HG03432 (cell line): ENCODE data around the gene CSF1R.
"Not testable (repeated sequence)": the region's sequence is repeated elsewhere in the genome, so short reads cannot be mapped to it uniquely, and the experiment has no call there.

Experiments
- ATAC-seq: cut with Tn5 transposase; IDR thresholded peaks from one replicate; pipeline ENCODE4 v1.9.1; 2021; ENCODE audit warnings: mild to moderate bottlenecking, moderate library complexity; ENCODE audit not compliant: unreplicated experiment

Gene CSF1R

DNA sequence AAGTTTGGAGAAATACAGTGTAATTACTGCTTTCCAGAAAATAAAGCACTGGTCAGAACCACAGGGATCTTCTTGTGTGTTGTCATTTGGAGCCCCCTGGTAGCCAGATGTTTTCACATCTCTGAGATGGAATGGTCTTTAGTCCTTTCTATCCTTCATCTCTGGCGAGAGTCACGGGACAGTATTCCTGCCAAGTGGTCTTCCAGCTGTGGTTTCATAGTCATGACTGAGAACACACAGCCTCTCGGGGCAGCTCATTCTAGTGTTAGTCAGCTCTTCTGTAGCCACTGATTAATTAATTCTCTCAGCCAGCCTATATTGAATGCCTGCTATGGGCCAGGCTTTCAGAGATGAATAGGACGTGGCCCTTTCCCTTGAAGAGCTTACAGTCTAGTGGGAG lies 51.7 kb downstream of the CSF1R start:
- ATAC-seq = no peak

DNA sequence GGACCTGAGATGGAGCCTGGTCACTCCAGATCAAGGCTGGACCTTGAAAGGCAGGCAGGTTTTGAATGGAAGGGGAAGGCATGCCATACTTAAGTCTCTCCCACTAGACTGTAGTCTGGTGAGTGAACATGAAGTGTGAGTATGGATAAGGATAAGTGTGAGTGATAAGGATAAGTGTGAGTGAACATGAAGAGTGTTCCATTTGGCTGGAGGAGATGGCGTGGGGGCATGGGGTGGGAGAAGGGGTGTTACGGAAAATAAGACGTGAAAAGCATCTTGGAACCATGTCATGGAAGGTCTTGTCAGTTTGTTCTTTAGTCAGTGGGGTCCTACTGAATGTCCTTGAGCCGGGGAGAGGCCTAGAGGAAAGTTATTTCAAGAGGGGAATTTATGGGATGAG lies 53.0 kb downstream of the CSF1R start:
- ATAC-seq = no peak

DNA sequence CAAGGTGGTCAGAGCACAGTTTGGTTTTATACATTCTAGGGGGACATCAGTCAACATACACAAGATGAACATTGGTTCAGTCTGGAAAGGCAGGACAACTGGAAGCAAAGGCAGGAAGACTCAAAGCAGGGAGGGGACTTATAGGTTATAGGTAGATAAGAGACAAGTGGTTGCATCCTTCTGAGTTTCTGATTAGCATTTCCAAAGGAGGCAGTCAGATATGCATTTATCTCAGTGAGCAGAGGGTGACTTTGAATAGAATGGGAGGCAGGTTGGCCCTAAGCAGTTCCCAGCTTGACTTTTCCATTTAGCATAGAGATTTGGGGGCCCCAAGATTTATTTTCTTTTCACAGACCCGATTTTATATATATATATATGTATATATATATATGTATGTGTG lies 58.3 kb downstream of the CSF1R start:
- ATAC-seq = not testable (repeated sequence)

DNA sequence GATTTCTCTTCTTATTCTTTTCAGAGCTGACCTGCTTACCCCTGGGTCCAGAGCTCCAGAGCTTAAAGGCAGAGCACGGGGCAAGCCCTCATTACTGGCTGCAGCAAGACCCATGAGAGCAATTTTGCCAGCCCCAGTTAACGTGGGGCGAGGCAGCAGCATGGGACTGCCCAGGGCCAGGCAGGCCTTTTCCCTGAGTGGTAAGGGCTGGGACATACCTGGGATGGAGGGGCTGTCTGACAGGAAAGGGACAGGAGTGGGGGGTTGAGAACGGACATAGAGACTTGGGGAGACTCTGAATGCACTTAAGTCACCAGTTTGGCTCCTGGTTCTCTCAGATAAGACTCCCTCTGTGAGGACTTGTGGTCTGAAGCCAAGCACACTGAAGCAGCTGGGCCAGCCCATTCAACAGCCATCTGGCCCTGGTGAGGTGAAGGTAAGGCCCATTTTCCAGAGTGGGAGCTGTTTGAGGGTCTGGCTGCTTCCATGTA lies 59.6 kb downstream of the CSF1R start:
- ATAC-seq = no peak

DNA sequence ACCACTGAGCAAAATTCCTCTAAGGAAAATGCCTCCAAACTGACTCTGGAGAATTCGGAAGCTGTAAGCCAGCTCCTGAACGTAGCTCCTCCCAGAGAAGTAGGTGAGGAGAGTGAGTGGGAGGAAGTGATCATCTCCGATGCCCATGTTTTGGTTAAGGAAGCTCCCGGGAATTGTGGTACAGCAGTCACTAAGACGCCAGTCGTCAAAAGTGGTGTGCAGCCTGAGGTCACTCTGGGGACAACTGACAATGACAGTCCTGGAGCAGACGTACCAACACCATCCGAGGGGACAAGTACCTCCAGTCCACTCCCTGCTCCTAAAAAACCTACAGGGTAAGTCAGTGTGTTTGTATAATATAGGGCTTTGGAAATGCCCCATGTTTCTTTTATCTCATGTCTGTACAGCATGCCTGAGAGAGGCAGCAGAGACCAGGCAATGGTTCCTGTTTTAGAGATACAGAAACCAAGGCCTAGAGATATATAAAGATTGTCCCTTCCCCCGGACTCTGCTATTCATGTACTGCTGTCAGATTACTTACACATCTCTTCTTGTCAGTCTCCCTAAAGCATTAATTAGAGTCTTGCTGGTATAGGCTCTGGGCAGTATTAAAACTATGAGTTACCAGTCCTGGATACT lies 61.9 kb downstream of the CSF1R start:
- ATAC-seq = no peak

DNA sequence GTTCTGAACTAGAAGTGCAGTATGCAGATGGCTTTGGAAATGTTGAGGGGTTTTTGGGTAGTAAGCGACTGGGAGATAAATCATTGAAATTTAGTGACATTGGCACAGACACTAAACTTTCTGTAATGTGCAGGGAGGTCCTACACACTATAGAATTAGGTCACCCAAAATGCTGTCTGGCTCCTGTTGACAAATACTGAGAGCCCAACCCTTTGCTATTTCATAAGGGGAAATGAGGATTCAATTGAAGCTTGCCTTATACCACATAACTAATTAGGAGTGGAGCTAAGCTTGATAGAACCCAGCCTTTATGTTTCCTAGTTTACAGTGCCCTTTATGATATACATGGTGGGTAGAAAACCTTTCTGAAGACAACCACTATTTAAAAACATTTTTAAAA lies 63.2 kb downstream of the CSF1R start:
- no peak for ATAC-seq

DNA sequence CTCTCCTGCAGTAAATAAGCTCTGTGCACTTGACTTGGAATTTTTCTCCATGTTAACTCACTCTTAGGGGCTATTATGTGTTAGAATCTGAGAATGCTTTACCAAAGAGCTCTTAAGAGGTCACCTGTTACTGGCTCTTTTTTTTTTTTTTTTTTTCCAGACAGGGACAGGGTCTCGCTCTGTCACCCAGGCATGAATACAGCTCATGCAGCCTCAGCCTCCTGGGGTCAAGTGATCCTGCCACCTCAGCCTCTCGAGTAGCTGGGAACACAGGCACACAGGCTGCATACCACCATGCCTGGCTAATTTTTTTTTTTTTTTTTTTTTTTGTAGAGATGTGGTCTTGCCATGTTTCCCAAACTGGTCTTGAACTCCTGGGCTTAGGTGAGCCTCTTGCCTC lies 63.7 kb downstream of the CSF1R start:
- no peak for ATAC-seq

DNA sequence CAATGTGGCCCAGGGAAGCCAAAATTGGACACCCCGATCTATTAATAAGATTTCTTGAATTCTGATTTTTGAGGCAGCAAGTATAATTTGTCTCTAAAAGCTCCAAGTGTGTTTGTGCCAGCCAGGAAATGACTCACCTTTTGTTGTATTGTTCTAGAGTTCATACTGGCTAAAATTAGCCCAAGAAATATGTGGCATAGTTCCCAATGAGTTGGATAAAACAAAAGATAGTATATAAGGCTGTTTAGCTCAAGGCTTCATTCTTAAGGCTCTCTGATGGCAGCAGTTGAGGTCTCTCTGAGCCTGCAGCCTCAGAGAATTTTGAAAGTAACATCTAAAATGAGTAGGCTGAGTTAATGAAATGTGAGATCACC lies 64.2 kb downstream of the CSF1R start:
- ATAC-seq = no peak

DNA sequence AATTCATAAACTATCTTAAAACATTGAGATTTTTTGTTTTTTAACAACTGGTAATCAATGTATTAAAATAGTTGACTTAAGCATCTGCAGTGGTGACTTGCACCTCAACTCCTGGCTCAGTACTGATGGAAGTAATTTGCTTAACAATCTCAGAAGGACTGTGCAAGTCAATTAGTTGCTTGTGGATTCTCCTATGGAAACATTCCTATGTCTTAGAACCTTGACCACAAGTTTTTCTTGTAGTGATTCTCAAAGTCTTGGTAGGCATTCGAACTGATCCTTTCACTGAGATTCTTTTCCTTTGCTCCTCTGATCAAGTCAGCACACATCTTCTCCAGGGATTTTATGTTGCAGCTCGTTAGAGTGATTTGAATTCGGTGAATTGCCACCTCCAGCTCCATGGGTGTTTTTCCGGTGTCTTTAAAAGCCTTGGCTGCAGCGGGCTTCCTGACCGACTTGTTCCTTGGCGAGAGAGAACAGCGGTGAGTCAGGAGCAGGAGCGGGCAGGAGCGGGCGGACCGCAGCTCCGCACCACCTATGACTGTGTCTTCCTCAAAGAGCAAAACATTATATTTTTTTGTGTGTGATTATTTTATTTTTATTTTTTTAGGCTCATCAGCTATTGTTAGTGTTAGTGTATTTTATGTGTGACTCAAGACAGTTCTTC lies 64.7 kb downstream of the CSF1R start:
- ATAC-seq = no peak

DNA sequence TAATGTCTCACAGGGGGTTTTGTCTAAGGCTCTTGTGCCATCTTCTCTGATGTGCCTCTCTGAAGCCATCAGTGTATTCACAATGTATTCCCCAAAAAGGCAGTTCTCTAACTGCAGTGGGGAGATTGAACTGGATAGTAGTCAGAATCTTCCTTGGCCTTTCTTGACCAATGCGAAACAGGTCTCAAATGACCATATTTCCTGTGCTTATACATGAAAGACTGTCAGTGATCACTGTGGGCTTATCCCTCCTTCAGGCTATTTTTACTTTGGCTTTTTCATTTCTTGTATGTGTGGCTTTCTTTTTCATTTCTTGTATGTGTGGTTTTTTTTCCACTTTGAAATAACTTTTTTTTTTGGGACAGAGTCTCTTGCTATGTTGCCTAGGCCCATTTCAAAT lies 66.1 kb downstream of the CSF1R start:
- ATAC-seq = no peak

DNA sequence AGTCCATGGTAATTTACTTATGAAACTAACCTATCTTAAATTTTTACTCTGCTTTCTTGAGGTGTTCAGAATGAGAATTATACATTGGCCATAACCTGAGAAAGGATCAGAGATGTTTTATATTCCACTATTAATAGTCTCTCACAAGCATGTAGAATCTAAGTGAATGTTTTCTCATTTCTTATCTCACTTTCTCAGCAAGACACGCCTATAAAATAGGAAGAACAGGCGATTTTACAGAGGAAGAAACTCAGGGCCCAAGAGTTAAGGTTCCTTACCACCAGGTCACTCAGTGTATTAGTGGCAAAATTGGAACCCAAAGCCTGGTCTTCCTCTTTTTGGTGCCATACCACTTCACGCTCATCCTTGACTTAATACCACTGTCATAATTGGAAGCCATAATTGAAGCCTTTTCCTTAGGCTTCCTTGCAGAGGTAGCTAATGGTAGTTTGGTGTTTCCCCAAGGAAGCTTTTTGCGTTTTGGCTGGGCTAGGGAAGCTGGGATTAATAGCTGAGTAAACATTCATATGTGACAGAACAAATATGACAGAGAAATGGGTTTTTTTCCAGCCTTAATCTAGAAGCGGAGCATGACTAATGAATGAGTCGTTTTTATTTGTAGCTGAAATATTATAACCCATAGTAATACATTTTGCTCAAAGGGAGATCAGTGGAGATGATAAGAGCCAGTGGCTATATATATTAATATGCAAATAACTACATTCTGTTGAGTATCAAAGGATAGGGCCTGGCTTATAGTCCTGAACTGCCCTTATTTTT lies 68.9 kb downstream of the CSF1R start:
- ATAC-seq = no peak

DNA sequence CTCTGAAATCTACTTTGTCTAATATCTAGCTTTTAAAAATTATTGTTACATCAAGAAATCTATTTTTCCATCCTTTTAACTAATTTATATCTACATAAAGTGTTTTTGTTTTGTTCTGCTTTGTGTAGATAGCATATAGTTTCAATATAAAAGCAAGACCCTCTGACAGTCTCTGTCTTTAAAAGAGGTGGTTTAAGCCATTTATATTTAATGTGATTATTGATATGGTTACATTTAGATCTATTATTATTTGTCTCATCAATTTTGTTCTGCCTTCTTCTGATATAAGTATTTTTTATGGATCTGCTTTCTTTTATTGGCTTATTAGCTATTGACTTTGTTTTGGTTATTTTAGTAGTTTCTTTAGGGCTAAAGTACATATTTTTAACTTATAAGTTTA lies 69.8 kb downstream of the CSF1R start:
- no peak for ATAC-seq

DNA sequence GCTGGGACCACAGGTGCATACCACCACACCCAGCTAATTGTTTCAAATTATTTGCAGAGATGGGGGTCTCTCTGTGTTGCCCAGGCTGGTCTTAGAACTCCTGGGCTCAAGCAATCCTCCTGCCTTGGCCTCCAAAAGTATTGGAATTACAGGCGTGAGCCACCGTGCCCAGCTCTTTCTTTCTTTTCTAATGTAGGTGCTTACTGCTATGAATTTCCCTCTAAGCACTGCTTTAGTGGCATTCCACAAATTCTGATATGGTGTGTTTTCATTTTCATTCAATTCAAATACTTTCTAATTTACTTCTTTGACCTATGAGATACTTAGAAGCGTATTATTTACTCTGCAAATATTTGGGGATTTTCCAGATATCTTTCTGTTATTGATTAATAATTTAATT lies 70.9 kb downstream of the CSF1R start:
- ATAC-seq = no peak

DNA sequence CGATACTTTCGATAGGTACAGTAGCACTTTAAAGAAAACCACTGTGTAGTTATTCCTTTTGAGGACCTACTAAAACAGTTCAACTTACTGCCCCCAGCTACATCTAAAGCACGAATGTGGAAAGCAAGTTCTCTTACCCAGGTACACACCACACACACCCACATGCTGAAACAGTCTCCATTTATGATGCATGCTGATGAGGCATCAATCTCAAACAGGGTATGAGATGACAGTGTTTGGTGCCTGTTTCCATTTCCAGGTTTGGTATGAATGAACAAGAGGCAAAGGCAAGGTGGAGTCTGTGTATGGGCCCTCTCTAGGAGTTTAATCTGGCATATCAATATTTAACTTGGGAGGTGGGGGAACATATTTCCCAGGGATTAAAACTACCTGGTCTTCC lies 71.9 kb downstream of the CSF1R start:
- no peak for ATAC-seq

DNA sequence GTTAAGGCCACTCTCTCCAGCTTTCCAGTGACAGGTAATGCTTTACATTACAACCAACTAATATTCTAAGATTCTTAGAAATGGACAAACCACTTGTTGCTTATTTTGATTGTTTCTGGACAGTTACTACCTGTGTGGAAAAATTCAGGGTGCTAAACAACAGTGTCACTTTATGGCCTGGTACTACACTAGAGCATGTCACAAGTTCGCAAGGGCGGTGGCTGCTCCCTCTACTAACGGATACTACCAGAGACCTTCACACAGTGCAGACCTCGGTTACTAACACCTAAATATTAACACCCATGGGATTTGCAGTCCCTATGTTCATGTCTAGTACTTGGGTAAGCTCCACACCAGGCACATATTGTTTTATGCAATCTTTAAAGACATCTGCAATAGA lies 72.4 kb downstream of the CSF1R start:
- no peak for ATAC-seq

DNA sequence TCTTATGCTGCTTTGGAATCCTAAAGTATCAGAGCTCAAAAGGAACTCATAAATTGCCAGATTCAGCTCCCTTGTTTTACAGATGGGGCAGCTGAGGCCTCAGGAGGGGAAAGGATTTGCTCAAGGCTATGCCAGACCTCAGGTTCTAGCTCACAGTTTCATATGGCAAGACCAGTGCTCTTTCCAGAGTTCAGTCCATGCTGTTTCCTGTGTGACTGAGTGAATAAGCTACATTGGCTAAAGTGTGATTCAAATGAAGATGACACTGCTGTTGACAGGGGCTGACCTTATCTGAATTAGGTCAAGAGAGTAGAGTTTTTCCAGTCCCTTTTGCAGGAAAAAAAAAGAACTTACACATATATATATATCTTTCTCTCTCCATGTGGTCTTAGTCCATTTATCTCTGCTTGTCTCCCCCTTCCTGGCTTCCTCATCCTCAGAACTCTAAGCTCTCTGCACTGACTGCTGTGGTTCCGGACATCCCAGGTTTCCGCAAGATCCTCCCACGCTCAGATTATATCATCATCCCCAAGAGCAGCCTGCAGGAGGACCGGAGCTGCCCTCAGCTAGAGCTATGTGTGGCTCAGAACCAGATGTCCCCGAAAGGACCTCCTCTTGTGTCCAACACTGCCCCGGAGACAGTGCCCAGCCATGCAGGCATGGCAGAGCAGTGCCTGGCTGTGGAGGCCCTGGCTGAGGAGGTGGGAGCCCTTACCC lies 76.5 kb downstream of the CSF1R start:
- ATAC-seq = no peak

DNA sequence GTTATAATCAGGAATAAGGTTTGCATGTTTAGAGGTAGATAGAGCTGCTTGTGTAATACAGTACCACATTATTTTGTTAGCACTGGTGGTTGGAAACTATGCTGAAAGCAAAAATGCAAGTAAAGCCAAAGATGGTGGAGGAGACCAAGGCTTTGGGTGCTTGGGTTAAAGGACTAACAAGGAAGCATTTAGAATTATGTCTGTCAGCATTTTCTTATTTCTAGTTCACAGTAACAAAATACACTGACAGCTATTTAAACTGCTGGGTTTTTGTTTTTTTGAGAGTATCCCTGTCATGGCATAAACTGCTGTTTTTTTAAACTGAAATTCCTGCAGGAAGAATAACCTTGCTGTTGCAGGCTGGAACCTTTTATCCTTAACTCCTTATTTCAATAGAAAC lies 79.3 kb downstream of the CSF1R start:
- ATAC-seq = no peak

DNA sequence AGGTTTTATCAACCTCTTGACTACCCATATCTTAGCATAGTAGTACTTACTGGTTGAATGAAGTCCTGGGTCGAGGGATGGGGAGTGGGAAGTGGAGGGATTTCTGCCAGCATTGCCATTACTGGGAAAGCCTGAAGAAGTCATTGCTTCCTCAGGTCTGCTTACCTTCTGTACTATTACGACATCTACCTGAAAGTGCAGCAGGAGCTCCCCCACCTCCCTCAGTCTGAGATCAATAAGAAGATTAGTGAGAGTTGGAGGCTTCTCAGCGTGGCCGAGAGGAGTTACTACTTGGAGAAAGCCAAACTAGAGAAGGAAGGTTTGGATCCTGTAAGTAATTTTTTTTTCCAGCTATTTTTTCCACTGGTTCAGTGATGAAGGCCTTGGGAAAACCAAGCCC lies 80.0 kb downstream of the CSF1R start:
- ATAC-seq = no peak
